ENCODE measurements around the gene COL9A2.

The COL9A2 gene

GRCh38 chr1:40313958-40314720 is 2.9 kb downstream of the COL9A2 start:
- no peak for DNase-seq (ENCODE audit: low read depth)
- no peak overlapping the region for H3K4me3 ChIP-seq (ENCODE audit: low read depth, low read length)
- TF ChIP-seq CTCF (IDR thresholded peaks at IDR 0.05; ENCODE audit: control insufficient read depth, extremely low read depth, insufficient read depth) = no peak

- no peak for TF ChIP-seq CTCF (IDR thresholded peaks at IDR 0.05; ENCODE audit: control insufficient read depth, extremely low read depth, insufficient read depth)
- DNase-seq (ENCODE audit: low read depth) = no peak
- H3K4me3 ChIP-seq (ENCODE audit: low read depth, low read length) = no peak overlapping the region
These were observed 3.6 kb downstream of the COL9A2 start for GRCh38 chr1:40313329-40313957.

- DNase-seq (ENCODE audit: low read depth) = no peak
- TF ChIP-seq CTCF (IDR thresholded peaks at IDR 0.05; ENCODE audit: control insufficient read depth, extremely low read depth, insufficient read depth) = no peak
- H3K4me3 ChIP-seq (ENCODE audit: low read depth, low read length) = no peak overlapping the region
These were observed 4.6 kb downstream of the COL9A2 start for GRCh38 chr1:40312238-40313205.

GRCh38 chr1:40311692-40312091 is 5.4 kb downstream of the COL9A2 start:
- TF ChIP-seq CTCF (IDR thresholded peaks at IDR 0.05; ENCODE audit: control insufficient read depth, extremely low read depth, insufficient read depth) = no peak
- no peak for DNase-seq (ENCODE audit: low read depth)
- H3K4me3 ChIP-seq (ENCODE audit: low read depth, low read length) = no peak overlapping the region

GRCh38 chr1:40310983-40311642 is 6.0 kb downstream of the COL9A2 start:
- no peak overlapping the region for H3K4me3 ChIP-seq (ENCODE audit: low read depth, low read length)
- TF ChIP-seq CTCF (IDR thresholded peaks at IDR 0.05; ENCODE audit: control insufficient read depth, extremely low read depth, insufficient read depth) = no peak
- no peak for DNase-seq (ENCODE audit: low read depth)

- TF ChIP-seq CTCF (IDR thresholded peaks at IDR 0.05; ENCODE audit: control insufficient read depth, extremely low read depth, insufficient read depth) = no peak
- no peak overlapping the region for H3K4me3 ChIP-seq (ENCODE audit: low read depth, low read length)
- DNase-seq (ENCODE audit: low read depth) = no peak
These were observed 7.0 kb downstream of the COL9A2 start for GRCh38 chr1:40310129-40310461.

Measured in LNCaP clone FGC (cell line).